Muscle layer of colon (tissue), 2 donors: ENCODE data around the gene DSTYK.
"Not testable (repeated sequence)": the region's sequence is repeated elsewhere in the genome, so short reads cannot be mapped to it uniquely, and the experiment has no call there.

Experiments
- H3K27ac ChIP-seq: one replicate; pipeline ENCODE4 v1.7.0; 2013; ENCODE audit warnings: low read depth, mild to moderate bottlenecking, low read length, moderate library complexity
- H3K27me3 ChIP-seq, 2 donors: one replicate each; pipeline ENCODE4 v1.7.0; 2013; ENCODE audit warnings: low read length in 2 of 2, mild to moderate bottlenecking in 2 of 2; ENCODE audit not compliant: insufficient read depth in 2 of 2, control insufficient read depth in 1 of 2
- H3K36me3 ChIP-seq: one replicate; pipeline ENCODE4 v1.7.0; 2013; ENCODE audit warnings: mild to moderate bottlenecking, low read length; ENCODE audit not compliant: insufficient read depth
- H3K4me1 ChIP-seq: one replicate; pipeline ENCODE4 v1.7.0; 2013; ENCODE audit warnings: mild to moderate bottlenecking, low read length; ENCODE audit not compliant: insufficient read depth
- H3K4me3 ChIP-seq, 2 donors: one replicate each; pipeline ENCODE4 v1.7.0; 2013; ENCODE audit warnings: low read length in 2 of 2, low read depth in 1 of 2, mild to moderate bottlenecking in 1 of 2, moderate library complexity in 1 of 2
- H3K9ac ChIP-seq: one replicate; pipeline ENCODE4 v1.7.0; 2013; ENCODE audit warnings: low read length
- H3K9me3 ChIP-seq: one replicate; pipeline ENCODE4 v1.7.0; 2013; ENCODE audit warnings: mild to moderate bottlenecking, low read length
- donor health status: abdominal sarcoma.
- donor health status: Adenocarcinoma of cecum.

Gene DSTYK

GRCh38 chr1:205161076-205161475 is 50.4 kb downstream of the DSTYK start:
- Histone ChIP-seq H3K27ac (no peak overlapping the region), H3K4me1 (no peaks in the 10 kb centered on the region), H3K27me3 (no peaks in the 10 kb centered on the region), H3K9me3 (no peaks in the 10 kb centered on the region), H3K36me3 (peaks cover 64% of the 10 kb centered on the region), H3K9ac (no peak overlapping the region), H3K4me3 (no peak overlapping the region)

GRCh38 chr1:205158048-205158616 is 53.4 kb downstream of the DSTYK start:
- H3K9ac ChIP-seq, result no peak overlapping the region
- H3K9me3 ChIP-seq, result no peaks in the 10 kb centered on the region
- no peak overlapping the region for H3K27ac ChIP-seq
- H3K4me1 ChIP-seq, result no peaks in the 10 kb centered on the region
- H3K36me3 ChIP-seq, result peaks cover 72% of the 10 kb centered on the region
- no peak overlapping the region for H3K4me3 ChIP-seq
- H3K27me3 ChIP-seq, result no peaks in the 10 kb centered on the region

- not testable (repeated sequence) for H3K4me3 ChIP-seq, H3K27me3 ChIP-seq, H3K9ac ChIP-seq, H3K4me1 ChIP-seq, H3K9me3 ChIP-seq, H3K27ac ChIP-seq
- peaks cover 60% of the 10 kb centered on the region for H3K36me3 ChIP-seq
Observed at GRCh38 chr1:205155665-205156377, 55.7 kb downstream of the DSTYK start.

- Histone ChIP-seq H3K4me1 (no peaks in the 10 kb centered on the region), H3K4me3 (no peak overlapping the region), H3K9me3 (no peaks in the 10 kb centered on the region), H3K36me3 (peaks cover 65% of the 10 kb centered on the region), H3K27me3 (no peaks in the 10 kb centered on the region), H3K27ac (no peak overlapping the region), H3K9ac (no peak overlapping the region)
Observed at GRCh38 chr1:205152505-205152904, 59.0 kb downstream of the DSTYK start.

DNA sequence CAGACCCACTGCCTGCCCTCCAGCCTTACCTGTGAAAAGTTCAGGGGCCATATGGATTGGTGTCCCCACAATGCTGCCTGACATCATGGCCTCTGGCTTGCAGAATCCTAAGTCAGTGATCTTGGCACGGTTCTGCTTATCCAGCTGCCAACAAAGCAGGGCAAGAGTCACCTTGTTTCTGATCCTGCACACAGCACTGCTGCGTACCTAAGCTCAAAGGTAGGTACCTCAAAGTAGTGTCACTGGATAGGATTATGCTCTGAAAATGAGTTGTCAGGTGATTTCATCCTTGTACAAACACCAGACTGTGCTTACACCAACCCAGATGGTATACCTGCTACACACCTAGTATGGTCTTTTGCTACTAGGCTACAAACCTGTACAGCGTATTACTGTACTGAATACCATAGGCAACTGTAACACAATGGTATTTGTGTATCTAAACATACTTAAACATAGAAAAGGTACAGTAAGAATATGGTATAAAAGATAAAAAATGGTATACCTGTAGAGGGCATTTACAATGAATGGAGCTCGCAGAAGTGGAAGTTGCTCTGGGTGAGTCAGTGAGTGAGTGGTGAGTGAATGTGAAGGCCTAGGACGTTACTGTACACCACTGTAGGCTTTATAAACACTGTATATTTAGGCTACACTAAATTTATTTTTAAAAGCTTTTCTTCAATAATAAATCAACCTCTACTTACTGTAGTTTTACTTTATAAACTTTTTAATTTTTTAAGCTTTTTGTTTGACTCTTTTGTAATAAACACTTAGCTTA is 60.7 kb downstream of the DSTYK start:
- Histone ChIP-seq H3K4me3 (no peak overlapping the region), H3K9ac (no peak overlapping the region), H3K27me3 (no peaks in the 10 kb centered on the region), H3K9me3 (no peaks in the 10 kb centered on the region), H3K4me1 (no peaks in the 10 kb centered on the region), H3K27ac (no peak overlapping the region), H3K36me3 (peaks cover 52% of the 10 kb centered on the region)

DNA sequence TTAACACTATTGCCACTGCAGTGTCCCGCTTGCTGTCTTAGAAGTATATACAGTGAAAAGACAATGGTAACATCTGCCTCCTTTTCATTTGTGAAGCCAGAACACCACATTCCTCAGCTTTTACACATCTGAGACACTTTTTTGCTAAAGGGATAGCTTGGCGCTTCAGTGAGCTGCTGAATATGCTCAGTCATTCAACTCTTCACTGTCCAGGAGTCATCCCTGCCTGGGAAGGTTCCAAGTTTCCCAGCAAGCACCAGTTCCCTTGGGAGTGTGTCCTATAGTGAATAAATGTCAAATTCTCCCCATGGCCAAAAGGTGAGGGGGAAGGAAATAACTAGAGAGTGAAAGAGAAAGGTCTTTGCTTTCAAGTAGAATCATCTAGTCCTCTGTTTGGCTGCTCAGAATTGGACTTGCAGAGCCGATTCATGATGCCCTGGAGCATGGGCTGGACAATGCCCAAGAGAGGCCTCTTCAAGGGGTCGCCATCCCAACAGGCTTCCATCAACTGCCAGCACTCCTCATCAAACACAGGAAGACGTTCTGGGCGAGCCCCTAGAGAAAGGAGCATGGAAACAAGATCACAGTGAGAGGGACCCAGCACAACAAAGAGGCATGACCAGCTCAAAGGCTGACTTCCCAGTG is 64.2 kb downstream of the DSTYK start:
- no peaks in the 10 kb centered on the region for H3K4me1 ChIP-seq
- no peak overlapping the region for H3K27ac ChIP-seq
- no peaks in the 10 kb centered on the region for H3K27me3 ChIP-seq
- H3K9ac ChIP-seq, result no peak overlapping the region
- H3K4me3 ChIP-seq, result no peak overlapping the region
- no peaks in the 10 kb centered on the region for H3K9me3 ChIP-seq
- H3K36me3 ChIP-seq, result peaks cover 30% of the 10 kb centered on the region

- Histone ChIP-seq H3K4me1 (peaks cover 6% of the 10 kb centered on the region), H3K27me3 (no peaks in the 10 kb centered on the region), H3K27ac (no peak overlapping the region), H3K4me3 (no peak overlapping the region), H3K9ac (no peak overlapping the region), H3K36me3 (peaks cover 18% of the 10 kb centered on the region), H3K9me3 (no peaks in the 10 kb centered on the region)
Observed at GRCh38 chr1:205144751-205145150, 66.8 kb downstream of the DSTYK start.

GRCh38 chr1:205144046-205144720 is 67.3 kb downstream of the DSTYK start:
- H3K27ac ChIP-seq, result no peak overlapping the region
- H3K27me3 ChIP-seq, result no peaks in the 10 kb centered on the region
- no peak overlapping the region for H3K4me3 ChIP-seq
- peaks cover 6% of the 10 kb centered on the region for H3K4me1 ChIP-seq
- H3K36me3 ChIP-seq, result peaks cover 13% of the 10 kb centered on the region
- H3K9ac ChIP-seq, result no peak overlapping the region
- no peaks in the 10 kb centered on the region for H3K9me3 ChIP-seq

- H3K4me3 ChIP-seq, result no peak overlapping the region
- no peak overlapping the region for H3K9ac ChIP-seq
- H3K27ac ChIP-seq, result no peak overlapping the region
Observed at GRCh38 chr1:205142102-205142469, 69.4 kb downstream of the DSTYK start.

GRCh38 chr1:205141236-205142101 is 70.0 kb downstream of the DSTYK start:
- H3K36me3 ChIP-seq, result no peaks in the 10 kb centered on the region
- H3K9ac ChIP-seq, result no peak overlapping the region
- no peaks in the 10 kb centered on the region for H3K9me3 ChIP-seq
- H3K4me1 ChIP-seq, result peaks cover 6% of the 10 kb centered on the region
- H3K27me3 ChIP-seq, result no peaks in the 10 kb centered on the region
- no peak overlapping the region for H3K4me3 ChIP-seq
- no peak overlapping the region for H3K27ac ChIP-seq

More at GRCh38 chr1:205142102-205142469, 69.4 kb downstream of the DSTYK start:
- peaks cover 6% of the 10 kb centered on the region for H3K4me1 ChIP-seq
- no peaks in the 10 kb centered on the region for H3K27me3 ChIP-seq
- no peaks in the 10 kb centered on the region for H3K9me3 ChIP-seq
- no peaks in the 10 kb centered on the region for H3K36me3 ChIP-seq
